B cell (primary cell): ENCODE data around the gene SSX2IP. TPM values are rescaled to one million over a fixed set of nuclear protein-coding genes. Genes with fewer than 3 reads are reported as not detected.

Experiments used
- ATAC-seq: fragments of 200-7000 bp; cut with Tn5 transposase; one replicate; pipeline ENCODE4 v1.10.0; 2021; ENCODE audit warnings: low read depth, mild to moderate bottlenecking, moderate number of reproducible peaks, moderate library complexity
- CTCF ChIA-PET: fragments of 350-600 bp; sonication (Branson Sonifier 250); formaldehyde crosslinking; loops from one replicate; lab custom pipeline; 2021; ENCODE audit warnings: antibody characterized with exemption, inconsistent platforms; lab: Charles Lee
- POLR2A ChIA-PET: fragments of 350-600 bp; sonication (Branson Sonifier 250); formaldehyde crosslinking; loops from one replicate; lab custom pipeline; 2021; ENCODE audit warnings: antibody characterized with exemption; lab: Charles Lee
- DNase-seq: peaks from one replicate; pipeline ENCODE4 v3.0.0; 2013
- H2AFZ ChIP-seq: 2 replicates; pipeline ENCODE4 v1.6.1; 2012; ENCODE audit warnings: mild to moderate bottlenecking, low read depth, low read length; ENCODE audit not compliant: insufficient read depth, poor library complexity, severe bottlenecking
- H3K27ac ChIP-seq, 2 donors: 1 replicate in 1 of 2; 2 replicates in 1 of 2; pipeline ENCODE4 v1.5.1; 2012 to 2013; ENCODE audit warnings: low read length in 2 of 2, mild to moderate bottlenecking in 2 of 2, moderate library complexity in 1 of 2
- H3K27me3 ChIP-seq, 4 experiments: fragments of 200-600 bp in 1 of 4; sonication (generic) in 1 of 4; replicated peaks in 1 of 4; 1 replicate in 2 of 4; 2 replicates in 2 of 4; pipeline versions ENCODE4 v1.6.1 to v1.7.0; 2013 to 2016; ENCODE audit warnings: low read length in 3 of 4, mild to moderate bottlenecking in 2 of 4, mixed read lengths in 1 of 4, moderate library complexity in 1 of 4; ENCODE audit not compliant: insufficient read depth in 4 of 4, control insufficient read depth in 3 of 4; ENCODE audit errors: control extremely low read depth in 1 of 4
- H3K36me3 ChIP-seq, 2 experiments: replicated peaks in 1 of 2; 1 replicate in 1 of 2; 2 replicates in 1 of 2; pipeline versions ENCODE4 v1.6.1 to v1.7.1; 2013; ENCODE audit warnings: low read length in 1 of 2; ENCODE audit not compliant: insufficient read depth in 2 of 2, control insufficient read depth in 1 of 2; ENCODE audit errors: control extremely low read depth in 1 of 2, extremely low read depth in 1 of 2
- H3K4me1 ChIP-seq, 2 donors: fragments of 200-600 bp in 1 of 2; sonication (generic) in 1 of 2; 1 replicate in 1 of 2; 2 replicates in 1 of 2; pipeline versions ENCODE4 v1.5.1 to v1.6.1; 2013 to 2017; ENCODE audit warnings: low read length in 2 of 2; ENCODE audit not compliant: control insufficient read depth in 2 of 2, insufficient read depth in 2 of 2
- H3K4me2 ChIP-seq: replicated peaks from 2 replicates; pipeline ENCODE3; 2012; ENCODE audit warnings: mild to moderate bottlenecking, low read depth, low read length; ENCODE audit not compliant: poor library complexity, severe bottlenecking
- H3K4me3 ChIP-seq, 5 experiments: fragments of 200-600 bp in 1 of 5; sonication (generic) in 1 of 5; 1 replicate in 3 of 5; 2 replicates in 2 of 5; pipeline versions ENCODE4 v1.5.1 to v1.7.0; 2011 to 2016; ENCODE audit warnings: low read length in 4 of 5, mild to moderate bottlenecking in 4 of 5, low read depth in 2 of 5, control low read depth in 1 of 5, moderate library complexity in 1 of 5; ENCODE audit not compliant: insufficient read depth in 1 of 5; ENCODE audit errors: control extremely low read depth in 1 of 5, extremely low read depth in 1 of 5
- H3K79me2 ChIP-seq: fragments of 200-600 bp; sonication (generic); one replicate; pipeline ENCODE4 v1.6.0; 2016; ENCODE audit warnings: low read length; ENCODE audit not compliant: control insufficient read depth, insufficient read depth
- H3K9ac ChIP-seq: fragments of 200-600 bp; sonication (generic); 2 replicates; pipeline ENCODE4 v1.6.1; 2017; ENCODE audit warnings: mild to moderate bottlenecking, low read length, moderate library complexity
- H3K9me3 ChIP-seq, 3 donors: one replicate each; pipeline versions ENCODE4 v1.6.1 to v1.7.1; 2013; ENCODE audit warnings: low read length in 2 of 3; ENCODE audit not compliant: control insufficient read depth in 2 of 3, insufficient read depth in 1 of 3; ENCODE audit errors: control extremely low read depth in 1 of 3
- H4K20me1 ChIP-seq: 2 replicates; pipeline ENCODE4 v1.6.0; 2012; ENCODE audit warnings: mild to moderate bottlenecking, low read length; ENCODE audit not compliant: insufficient read depth, control insufficient read depth, poor library complexity, severe bottlenecking
- H3K27ac Mint-ChIP-seq: one replicate; pipeline ENCODE4 v1.8.0; 2021; ENCODE audit warnings: mixed read lengths
- H3K27me3 Mint-ChIP-seq: one replicate; pipeline ENCODE4 v1.8.0; 2021; ENCODE audit warnings: mixed read lengths
- H3K4me1 Mint-ChIP-seq: one replicate; pipeline ENCODE4 v1.8.0; 2021; ENCODE audit warnings: mixed read lengths
- H3K4me3 Mint-ChIP-seq: one replicate; pipeline ENCODE4 v1.8.0; 2021; ENCODE audit warnings: mixed read lengths
- H3K9me3 Mint-ChIP-seq: one replicate; pipeline ENCODE4 v1.8.0; 2022; ENCODE audit warnings: mixed read lengths; ENCODE audit not compliant: insufficient read depth
- CTCF ChIP-seq: fragments of 200-600 bp; IDR thresholded peaks from one replicate; pipeline ENCODE4 v1.8.0; 2022; ENCODE audit warnings: antibody characterized with exemption, mild to moderate bottlenecking
- EZH2 ChIP-seq: IDR thresholded peaks from 2 replicates; pipeline ENCODE4 v1.6.1; 2012; ENCODE audit warnings: borderline replicate concordance, low read depth, mild to moderate bottlenecking, moderate library complexity, low read length; ENCODE audit not compliant: insufficient read depth, poor library complexity, severe bottlenecking
- WGBS: methylation state at CpG from one replicate; pipeline ENCODE4 v1.1.5; 2013; ENCODE audit warnings: missing lambda C conversion rate; ENCODE audit not compliant: insufficient coverage; 5-methylcytosine and 5-hydroxymethylcytosine counted together
- intact Hi-C: fragments of 100-400 bp; cut with micrococcal nuclease; formaldehyde crosslinking; loops from one replicate; pipeline ENCODE4 v1.10.0; 2022
- polyA plus RNA-seq: library from polyadenylated mRNA; depleted of rRNA; stranded (reverse); fragments of >200 nt; gene quantifications from 2 replicates; pipeline ENCODE4 v1.2.3, GENCODE V29; 2012
- total RNA-seq, 2 donors: library from RNA; stranded (reverse); fragments of 120-200 nt in 1 of 2; gene quantifications; 1 replicate in 1 of 2; 2 replicates in 1 of 2; pipeline versions ENCODE4 v1.2.3 to v1.2.4, GENCODE V29; 2013 to 2022

The SSX2IP gene
- total and polyA plus RNA-seq, 2 donors (not counting 1 experiment from before 2014, with no cell fraction given): 0.95 to 10.3 TPM

DNA sequence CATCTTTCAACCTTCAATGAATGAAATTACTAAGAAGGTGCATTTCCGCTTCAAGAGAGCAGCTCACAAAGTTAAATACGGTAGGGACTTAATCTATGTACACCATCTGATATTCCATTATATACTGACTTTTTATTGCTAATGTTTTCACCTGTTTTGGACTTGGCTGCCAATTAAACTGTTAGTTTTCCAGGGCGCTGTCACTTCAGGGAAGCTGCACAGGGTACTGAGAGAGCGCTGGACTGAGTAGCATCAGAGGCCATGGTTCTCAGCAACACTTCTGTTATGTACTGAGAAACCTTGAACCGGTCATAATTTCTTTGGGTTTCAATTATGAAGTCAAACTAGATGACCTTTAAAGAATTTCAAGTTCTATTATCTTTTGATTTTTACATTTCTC, 8.2 kb downstream of the SSX2IP start:
- POLR2A ChIA-PET: interaction anchor here (0.6 kb wide), 1 partner anchor 90 kb away, joined by 3 read pairs; no protein-coding TSS in a partner anchor

More for the DNA sequence above, 8.2 kb downstream of the SSX2IP start:
- no peaks in the 10 kb centered on the region for H4K20me1 ChIP-seq
- Mint-ChIP-seq H3K27me3 (no peaks in the 10 kb centered on the region), H3K9me3 (no peaks in the 10 kb centered on the region), H3K4me3 (no peak overlapping the region), H3K4me1 (no peaks in the 10 kb centered on the region), H3K27ac (no peak overlapping the region)
- H3K4me2 ChIP-seq: no peak overlapping the region
- H3K4me1 ChIP-seq: no peaks in the 10 kb centered on the region
- H3K36me3 ChIP-seq: no peaks in the 10 kb centered on the region
- no peaks in the 10 kb centered on the region for H3K27me3 ChIP-seq
- intact Hi-C loops: no loop called here
- no peak for TF ChIP-seq CTCF
- TF ChIP-seq EZH2: no peak
- H3K27ac ChIP-seq: no peak overlapping the region
- no peak overlapping the region for H3K9ac ChIP-seq
- no peak for ATAC-seq
- no peak for DNase-seq
- H3K79me2 ChIP-seq: peaks cover 51% of the 10 kb centered on the region
- H3K9me3 ChIP-seq: no peaks in the 10 kb centered on the region
- no peak overlapping the region for H2AFZ ChIP-seq
- no peak overlapping the region for H3K4me3 ChIP-seq
- CTCF ChIA-PET: interaction anchor here (0.5 to 0.7 kb wide), 2 partner anchors 70 to 216 kb away, joined by 3 read pairs; no protein-coding TSS in a partner anchor
- WGBS: 100% methylated on average over 1 of the region's 5 CpGs
